H1 (cell line): ENCODE data around the gene NAV3. TPM values are rescaled to one million over a fixed set of nuclear protein-coding genes. Genes with fewer than 3 reads are reported as not detected.

Experiments
- ASH2L ChIP-seq: fragments of 200-600, 300-600 bp; sonication (generic); IDR thresholded peaks from one replicate; pipeline ENCODE4 v1.7.1; 2017; ENCODE audit warnings: low read length
- CTBP2 ChIP-seq: IDR thresholded peaks from 2 replicates; pipeline ENCODE4 v1.7.0; 2011; ENCODE audit warnings: borderline replicate concordance, mild to moderate bottlenecking, moderate library complexity, mixed read lengths, low read length; ENCODE audit not compliant: insufficient read depth, insufficient read length
- KDM1A ChIP-seq: fragments of 200-600, 300-600 bp; sonication (generic); IDR thresholded peaks from 2 replicates; pipeline ENCODE4 v1.7.1; 2016; ENCODE audit warnings: mild to moderate bottlenecking, low read length, borderline replicate concordance
- polyA plus RNA-seq, 7 experiments: library from polyadenylated mRNA; depleted of rRNA in 3 of 7; stranded (reverse) in 5 of 7; unstranded in 2 of 7; fragments of >200 nt in 5 of 7; fragments of 200-250 nt in 2 of 7; gene quantifications; 1 replicate in 5 of 7; 2 replicates in 1 of 7; 4 replicates in 1 of 7; pipeline versions ENCODE4 v1.2.1 to v1.2.3, GENCODE V29; 2011 to 2013; ENCODE audit warnings: missing spikeins in 2 of 7, mixed read lengths in 2 of 7
- total RNA-seq: library from RNA; stranded (reverse); fragmentation: NEBNext Ultra II Directional; extraction: Animal tissue kit (Norgen Biotek cat#: 25700); gene quantifications from 2 replicates; pipeline ENCODE4 v1.2.1, GENCODE V29; 2021
- TF ChIP-seq, protein P1 (sequence below): IDR thresholded peaks from 2 replicates; pipeline ENCODE4 v1.6.1; 2012; ENCODE audit warnings: low read length, inconsistent platforms

Gene NAV3
- total and polyA plus RNA-seq, 2 of the 8 experiments (the other 6 are each of a cell fraction or from before 2014, with no cell fraction given) = 0.47 to 5.0 TPM

DNA sequence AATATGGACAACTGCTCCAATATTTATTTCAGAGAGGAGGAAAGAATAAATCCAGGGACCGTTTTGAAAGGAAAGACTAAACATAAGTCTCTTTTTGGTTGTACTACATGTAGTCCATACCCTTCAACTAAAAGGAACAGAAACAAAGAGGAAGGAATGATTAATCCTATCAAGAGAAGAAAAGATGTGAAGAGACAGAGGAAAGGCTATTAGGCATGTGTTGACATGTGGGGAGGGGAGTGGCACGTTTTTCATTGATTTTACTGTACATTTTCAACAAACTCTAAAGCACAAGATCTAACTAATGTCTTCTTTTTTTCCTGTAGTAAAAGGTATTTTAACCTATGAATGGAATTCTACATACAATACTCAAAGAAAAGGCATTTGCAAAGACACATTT lies 85.6 kb downstream of the NAV3 start (continued):
- TF ChIP-seq KDM1A (no peak), ASH2L (no peak), CTBP2 (no peak)
- TF ChIP-seq, protein P1, sequence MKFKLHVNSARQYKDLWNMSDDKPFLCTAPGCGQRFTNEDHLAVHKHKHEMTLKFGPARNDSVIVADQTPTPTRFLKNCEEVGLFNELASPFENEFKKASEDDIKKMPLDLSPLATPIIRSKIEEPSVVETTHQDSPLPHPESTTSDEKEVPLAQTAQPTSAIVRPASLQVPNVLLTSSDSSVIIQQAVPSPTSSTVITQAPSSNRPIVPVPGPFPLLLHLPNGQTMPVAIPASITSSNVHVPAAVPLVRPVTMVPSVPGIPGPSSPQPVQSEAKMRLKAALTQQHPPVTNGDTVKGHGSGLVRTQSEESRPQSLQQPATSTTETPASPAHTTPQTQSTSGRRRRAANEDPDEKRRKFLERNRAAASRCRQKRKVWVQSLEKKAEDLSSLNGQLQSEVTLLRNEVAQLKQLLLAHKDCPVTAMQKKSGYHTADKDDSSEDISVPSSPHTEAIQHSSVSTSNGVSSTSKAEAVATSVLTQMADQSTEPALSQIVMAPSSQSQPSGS = no peak
